Measurements from ENCODE around the gene MRPL42.

DNA sequence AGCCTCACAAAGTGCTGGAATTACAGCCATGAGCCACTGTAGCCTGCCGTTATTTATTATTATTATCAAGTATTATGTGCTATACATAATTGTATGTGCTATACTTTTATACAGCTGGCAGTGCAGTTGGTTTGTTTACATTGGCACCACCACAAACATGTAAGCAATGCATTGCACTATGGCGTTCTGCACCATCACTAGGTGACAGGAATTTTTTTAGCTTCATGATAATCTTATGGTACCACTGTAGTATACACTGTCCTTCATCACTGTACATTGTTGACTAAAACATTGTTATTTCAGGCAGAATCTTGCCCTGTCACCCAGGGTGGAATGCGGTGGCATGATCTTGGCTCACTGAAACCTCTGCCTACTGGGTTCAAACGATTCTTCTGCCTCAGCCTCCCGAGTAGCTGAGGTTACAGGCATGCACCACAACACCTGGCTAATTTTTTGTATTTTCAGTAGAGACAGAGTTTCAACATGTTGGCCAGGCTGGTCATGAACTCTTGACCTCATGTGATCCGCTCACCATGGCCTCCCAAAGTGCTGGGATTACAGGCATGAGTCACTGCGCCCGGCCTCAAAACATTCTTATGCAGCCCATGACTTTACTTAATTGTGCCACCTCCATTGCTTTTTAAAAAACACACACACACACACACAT is 17.1 kb downstream of the MRPL42 start:
- TF ChIP-seq, protein P1, sequence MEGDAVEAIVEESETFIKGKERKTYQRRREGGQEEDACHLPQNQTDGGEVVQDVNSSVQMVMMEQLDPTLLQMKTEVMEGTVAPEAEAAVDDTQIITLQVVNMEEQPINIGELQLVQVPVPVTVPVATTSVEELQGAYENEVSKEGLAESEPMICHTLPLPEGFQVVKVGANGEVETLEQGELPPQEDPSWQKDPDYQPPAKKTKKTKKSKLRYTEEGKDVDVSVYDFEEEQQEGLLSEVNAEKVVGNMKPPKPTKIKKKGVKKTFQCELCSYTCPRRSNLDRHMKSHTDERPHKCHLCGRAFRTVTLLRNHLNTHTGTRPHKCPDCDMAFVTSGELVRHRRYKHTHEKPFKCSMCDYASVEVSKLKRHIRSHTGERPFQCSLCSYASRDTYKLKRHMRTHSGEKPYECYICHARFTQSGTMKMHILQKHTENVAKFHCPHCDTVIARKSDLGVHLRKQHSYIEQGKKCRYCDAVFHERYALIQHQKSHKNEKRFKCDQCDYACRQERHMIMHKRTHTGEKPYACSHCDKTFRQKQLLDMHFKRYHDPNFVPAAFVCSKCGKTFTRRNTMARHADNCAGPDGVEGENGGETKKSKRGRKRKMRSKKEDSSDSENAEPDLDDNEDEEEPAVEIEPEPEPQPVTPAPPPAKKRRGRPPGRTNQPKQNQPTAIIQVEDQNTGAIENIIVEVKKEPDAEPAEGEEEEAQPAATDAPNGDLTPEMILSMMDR (IDR thresholded peaks at IDR 0.05), result no peak
- TF ChIP-seq POLR2A (IDR thresholded peaks at IDR 0.05), result no peak

All from heart left ventricle (tissue), 13 donors.